MG63 (cell line): ENCODE measurements around the gene LITAFD. TPM values are rescaled to one million over a fixed set of nuclear protein-coding genes. Genes with fewer than 3 reads are reported as not detected.
"Not testable (repeated sequence)": the region's sequence is repeated elsewhere in the genome, so short reads cannot be mapped to it uniquely, and the experiment has no call there.

Source experiments
- DNase-seq: peaks from one replicate; pipeline ENCODE4 v3.0.0-alpha.2; 2020
- H3K27me3 ChIP-seq: fragments of 250-450 bp; sonication (Bioruptor Pico); 2 replicates; pipeline ENCODE4 v1.5.1; 2020; ENCODE audit warnings: mild to moderate bottlenecking, moderate library complexity
- H3K36me3 ChIP-seq: fragments of 250-450 bp; sonication (Bioruptor Pico); 2 replicates; pipeline ENCODE4 v1.5.1; 2020; ENCODE audit warnings: mild to moderate bottlenecking, moderate library complexity
- H3K4me3 ChIP-seq: fragments of 250-450 bp; sonication (Bioruptor Pico); 2 replicates; pipeline ENCODE4 v1.5.1; 2020; ENCODE audit warnings: mild to moderate bottlenecking, moderate library complexity
- H3K9me3 ChIP-seq: fragments of 250-450 bp; sonication (Bioruptor Pico); 2 replicates; pipeline ENCODE4 v1.5.1; 2020; ENCODE audit warnings: mild to moderate bottlenecking, moderate library complexity
- total RNA-seq: library from RNA; depleted of rRNA; stranded (reverse); fragments of >200 nt; shearing (Covaris generic); gene quantifications from 2 replicates; pipeline ENCODE4 v1.2.3, GENCODE V29; 2014; ENCODE audit warnings: low replicate concordance

Gene LITAFD
- total RNA-seq, 1 experiment from 2014 or later: not detected

- H3K36me3 ChIP-seq: peaks cover 90% of the 10 kb centered on the region
- H3K27me3 ChIP-seq: no peaks in the 10 kb centered on the region
Measured at GRCh38 chr16:8900343-8900742, 18.2 kb downstream of the LITAFD start.

DNA sequence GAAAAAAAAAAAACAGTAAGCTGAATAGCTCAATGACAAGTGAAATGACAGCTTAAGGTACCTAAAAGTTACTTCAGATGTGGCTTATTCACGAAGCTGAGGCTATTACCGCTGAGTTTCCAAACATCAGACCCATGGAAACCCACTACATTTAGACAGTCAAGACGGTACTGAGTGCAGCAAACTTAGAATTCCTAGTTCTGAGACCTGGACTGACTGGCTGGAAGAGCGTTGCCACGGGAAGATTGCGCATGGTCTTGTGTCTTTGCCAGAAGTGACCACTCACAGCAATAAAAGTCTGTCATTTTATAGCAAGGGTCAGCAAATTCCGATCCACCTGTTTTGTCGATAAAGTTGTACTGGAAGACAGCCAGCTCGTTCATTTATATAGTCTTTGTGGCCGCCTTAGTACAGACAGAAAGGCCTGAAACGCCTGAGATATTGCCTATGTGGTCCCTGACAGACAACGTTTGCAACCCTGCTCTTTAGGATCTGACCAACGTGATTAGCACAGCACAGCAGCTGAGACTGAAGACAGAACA, 19.2 kb downstream of the LITAFD start:
- Histone ChIP-seq H3K9me3 (no peaks in the 10 kb centered on the region), H3K36me3 (peaks cover 94% of the 10 kb centered on the region), H3K4me3 (no peak overlapping the region), H3K27me3 (no peaks in the 10 kb centered on the region)
- DNase-seq: no peak

More at GRCh38 chr16:8900343-8900742, 18.2 kb downstream of the LITAFD start:
- H3K4me3 ChIP-seq: no peak overlapping the region
- no peak for DNase-seq
- no peaks in the 10 kb centered on the region for H3K9me3 ChIP-seq

DNA sequence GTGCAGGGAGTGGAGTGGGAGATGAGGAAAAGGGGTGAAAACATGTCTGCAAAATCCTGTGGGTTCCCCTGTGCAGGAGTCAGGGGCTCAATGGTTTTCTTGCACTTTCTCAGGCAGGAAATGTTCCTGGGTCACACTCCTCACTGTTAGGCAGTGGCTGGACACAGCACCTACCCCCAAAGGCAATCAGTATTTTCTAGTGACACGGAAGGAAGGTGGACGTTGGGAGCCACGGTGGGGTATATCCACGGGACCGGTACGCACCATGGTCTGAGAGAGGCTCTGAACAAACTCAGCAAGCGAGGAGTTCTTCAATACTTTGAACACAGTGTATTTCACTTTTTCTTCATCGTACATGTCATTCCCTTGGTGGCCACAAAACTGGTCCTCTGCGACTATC, 20.9 kb downstream of the LITAFD start:
- H3K36me3 ChIP-seq: peaks cover 96% of the 10 kb centered on the region

DNA sequence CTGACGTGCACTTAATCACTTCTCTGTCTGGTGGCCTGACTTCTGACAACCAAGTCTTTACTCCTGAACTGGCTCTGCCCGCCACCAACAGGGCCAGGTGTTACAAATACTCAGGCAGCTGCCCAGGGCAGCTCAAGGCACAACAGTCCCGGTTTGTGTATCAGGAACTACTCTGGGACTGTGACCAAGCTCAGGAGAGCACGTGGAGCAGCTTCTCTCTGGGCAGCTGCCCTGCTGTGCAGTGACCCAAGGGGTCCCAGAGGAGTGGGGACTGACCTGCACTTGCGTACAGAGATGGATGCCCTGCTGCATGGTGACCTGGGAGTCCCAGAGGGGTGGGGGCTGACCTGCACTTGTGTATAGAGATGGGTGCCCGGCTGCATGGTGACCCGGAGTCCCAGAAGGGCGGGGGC, 21.9 kb downstream of the LITAFD start:
- Histone ChIP-seq H3K27me3 (no peaks in the 10 kb centered on the region), H3K4me3 (no peak overlapping the region), H3K36me3 (peaks cover 96% of the 10 kb centered on the region), H3K9me3 (no peaks in the 10 kb centered on the region)
- DNase-seq: no peak

More for the DNA sequence above, 20.9 kb downstream of the LITAFD start:
- H3K4me3 ChIP-seq: no peak overlapping the region
- no peaks in the 10 kb centered on the region for H3K27me3 ChIP-seq
- no peak for DNase-seq
- H3K9me3 ChIP-seq: no peaks in the 10 kb centered on the region

- Histone ChIP-seq H3K4me3 (no peak overlapping the region), H3K36me3 (peaks cover 94% of the 10 kb centered on the region)
- DNase-seq: no peak
Measured at GRCh38 chr16:8905168-8905762, 23.1 kb downstream of the LITAFD start.

GRCh38 chr16:8905795-8906591, 23.8 kb downstream of the LITAFD start:
- Histone ChIP-seq H3K9me3 (no peaks in the 10 kb centered on the region), H3K36me3 (peaks cover 94% of the 10 kb centered on the region), H3K4me3 (no peak overlapping the region), H3K27me3 (no peaks in the 10 kb centered on the region)
- DNase-seq: no peak

More at GRCh38 chr16:8905168-8905762, 23.1 kb downstream of the LITAFD start:
- Histone ChIP-seq H3K9me3 (no peaks in the 10 kb centered on the region), H3K27me3 (no peaks in the 10 kb centered on the region)

DNA sequence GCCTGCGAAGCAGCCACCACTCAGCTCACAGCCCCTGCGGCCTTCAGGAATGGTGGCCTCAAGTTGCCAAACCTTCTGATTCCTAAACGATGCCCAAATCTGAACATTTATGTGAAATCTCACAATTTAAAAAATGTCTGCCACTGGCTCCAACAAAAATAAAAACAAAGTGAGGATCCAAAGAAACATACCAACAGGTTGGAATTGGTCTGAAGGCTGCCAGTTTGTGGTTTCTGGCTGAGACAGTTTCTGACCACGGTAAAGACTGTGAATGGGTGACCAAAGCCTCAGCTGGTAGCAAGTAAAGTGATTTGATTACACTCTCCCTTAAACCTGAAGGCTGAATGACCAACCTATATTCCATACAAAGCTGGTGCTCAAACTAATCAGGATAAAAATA, 24.9 kb downstream of the LITAFD start:
- H3K9me3 ChIP-seq: no peaks in the 10 kb centered on the region
- peaks cover 94% of the 10 kb centered on the region for H3K36me3 ChIP-seq
- no peak for DNase-seq
- no peaks in the 10 kb centered on the region for H3K27me3 ChIP-seq
- no peak overlapping the region for H3K4me3 ChIP-seq

GRCh38 chr16:8908810-8909468, 26.8 kb downstream of the LITAFD start:
- Histone ChIP-seq H3K4me3 (no peak overlapping the region), H3K9me3 (no peaks in the 10 kb centered on the region), H3K27me3 (no peaks in the 10 kb centered on the region), H3K36me3 (peaks cover 85% of the 10 kb centered on the region)
- DNase-seq: no peak

DNA sequence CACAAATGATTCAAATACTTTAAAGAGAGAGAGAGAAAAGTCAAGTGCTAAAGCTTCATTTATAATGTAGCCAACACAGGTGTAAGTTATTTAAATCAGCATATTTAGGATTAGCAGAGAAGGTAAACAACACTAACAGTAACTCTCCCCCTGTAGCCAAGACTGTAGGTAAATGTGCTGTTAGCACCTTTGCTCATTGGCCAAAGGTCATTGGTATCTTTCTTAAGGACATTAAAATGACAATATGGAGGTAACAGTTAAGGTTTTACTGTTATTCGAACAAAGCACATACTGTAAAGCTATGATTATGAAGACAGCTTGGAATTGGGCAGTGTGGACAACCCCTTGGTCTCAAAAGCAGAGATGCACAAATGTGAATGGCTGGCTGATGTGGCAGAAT, 28.7 kb downstream of the LITAFD start:
- Histone ChIP-seq H3K27me3 (no peaks in the 10 kb centered on the region), H3K4me3 (no peak overlapping the region), H3K9me3 (no peaks in the 10 kb centered on the region), H3K36me3 (peaks cover 86% of the 10 kb centered on the region)
- DNase-seq: no peak

DNA sequence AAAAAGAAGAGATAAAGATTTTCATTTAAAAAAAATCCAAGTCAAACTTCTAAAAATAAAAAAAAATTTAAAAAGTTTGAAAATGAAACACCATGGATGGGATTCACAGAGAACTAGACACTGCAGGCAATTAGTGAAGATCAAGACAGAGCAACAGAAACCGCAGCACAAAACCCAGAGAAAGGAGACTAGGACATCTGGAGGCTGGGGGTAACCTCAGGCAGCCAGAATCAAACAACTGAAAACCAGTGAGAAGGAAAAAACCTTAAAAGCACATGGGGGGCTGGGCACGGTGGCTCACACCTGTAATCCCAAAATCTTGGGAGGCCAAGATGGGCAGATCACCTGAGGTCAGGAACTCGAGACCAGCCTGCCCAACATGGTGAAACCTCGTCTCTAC, 30.6 kb downstream of the LITAFD start:
- Histone ChIP-seq H3K9me3 (no peaks in the 10 kb centered on the region), H3K4me3 (no peak overlapping the region), H3K27me3 (no peaks in the 10 kb centered on the region), H3K36me3 (peaks cover 80% of the 10 kb centered on the region)
- DNase-seq: no peak

- H3K4me3 ChIP-seq: no peak overlapping the region
- DNase-seq: no peak
- no peaks in the 10 kb centered on the region for H3K9me3 ChIP-seq
- peaks cover 79% of the 10 kb centered on the region for H3K36me3 ChIP-seq
- H3K27me3 ChIP-seq: no peaks in the 10 kb centered on the region
Measured at GRCh38 chr16:8914098-8914497, 31.9 kb downstream of the LITAFD start.

GRCh38 chr16:8915722-8916301, 33.7 kb downstream of the LITAFD start:
- Histone ChIP-seq H3K9me3 (no peaks in the 10 kb centered on the region), H3K27me3 (no peaks in the 10 kb centered on the region), H3K36me3 (peaks cover 79% of the 10 kb centered on the region), H3K4me3 (no peak overlapping the region)
- DNase-seq: no peak

DNA sequence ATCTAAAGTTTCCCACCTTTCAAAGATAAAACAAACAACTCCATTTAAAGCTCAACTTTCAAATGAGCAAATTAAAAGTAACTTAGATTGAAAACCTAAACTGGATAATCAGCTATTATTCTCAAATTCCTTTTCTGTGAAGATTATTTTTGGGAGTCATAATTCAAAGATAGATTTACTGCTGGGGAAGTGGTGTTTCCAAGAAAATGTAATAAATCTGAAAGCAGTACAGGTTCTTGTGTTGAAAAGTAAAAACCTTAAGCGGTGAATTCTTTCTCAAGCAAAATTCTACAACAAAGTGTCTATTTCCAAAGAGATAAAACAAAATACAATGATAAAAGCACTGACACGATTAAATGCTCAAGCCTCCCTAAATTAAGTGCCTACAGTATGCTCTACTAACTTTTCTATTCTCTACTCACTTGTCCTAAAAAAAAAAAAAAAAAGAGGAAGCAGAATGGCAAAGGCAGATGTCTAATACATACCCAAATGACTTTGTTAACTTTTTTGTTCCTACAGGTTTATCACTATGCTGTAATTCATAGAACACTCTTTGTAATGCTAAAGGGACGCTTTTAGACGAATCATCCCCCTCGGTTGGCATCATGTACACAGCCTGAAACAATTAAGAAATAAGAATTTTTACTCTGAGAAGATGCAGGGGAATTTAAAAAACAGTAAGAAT, 34.5 kb downstream of the LITAFD start:
- Histone ChIP-seq H3K4me3 (no peak overlapping the region), H3K9me3 (no peaks in the 10 kb centered on the region), H3K36me3 (peaks cover 79% of the 10 kb centered on the region), H3K27me3 (no peaks in the 10 kb centered on the region)
- no peak for DNase-seq

- not testable (repeated sequence) for H3K9me3 ChIP-seq, H3K27me3 ChIP-seq, DNase-seq, H3K4me3 ChIP-seq
- H3K36me3 ChIP-seq: peaks cover 80% of the 10 kb centered on the region
Measured at GRCh38 chr16:8917336-8917735, 35.2 kb downstream of the LITAFD start.

GRCh38 chr16:8919089-8919933, 37.2 kb downstream of the LITAFD start:
- Histone ChIP-seq H3K27me3 (no peaks in the 10 kb centered on the region), H3K36me3 (peaks cover 85% of the 10 kb centered on the region)

More at GRCh38 chr16:8919089-8919933, 37.2 kb downstream of the LITAFD start:
- DNase-seq: no peak
- Histone ChIP-seq H3K9me3 (no peaks in the 10 kb centered on the region), H3K4me3 (no peak overlapping the region)
